CD14-positive monocyte (primary cell): ENCODE results near the gene TCF7. TPM values are rescaled to one million over a fixed set of nuclear protein-coding genes. Genes with fewer than 3 reads are reported as not detected.
A peak's percentile ranks its signal among the peaks of the same experiment; 100 is the strongest.

ENCODE experiments used
- DNase-seq, 3 donors: peaks; one replicate each; pipeline ENCODE4 v3.0.0-alpha.2; 2011 to 2022
- H2AFZ ChIP-seq: 2 replicates; pipeline ENCODE4 v1.6.0; 2012; ENCODE audit warnings: mild to moderate bottlenecking, low read depth, low read length, inconsistent platforms; ENCODE audit not compliant: insufficient read depth, poor library complexity, severe bottlenecking
- H3K27ac ChIP-seq, 2 donors: 1 replicate in 1 of 2; 2 replicates in 1 of 2; pipeline ENCODE4 v1.5.1; 2012 to 2013; ENCODE audit warnings: low read length in 2 of 2, control low read depth in 1 of 2, inconsistent platforms in 1 of 2, low read depth in 1 of 2, mild to moderate bottlenecking in 1 of 2
- H3K27me3 ChIP-seq, 2 donors: one replicate each; pipeline versions ENCODE4 v1.6.0 to v1.6.1; 2011 to 2013; ENCODE audit warnings: low read length in 2 of 2; ENCODE audit not compliant: control insufficient read depth in 2 of 2, insufficient read depth in 2 of 2
- H3K36me3 ChIP-seq, 2 donors: replicated peaks in 1 of 2; 1 replicate in 1 of 2; 2 replicates in 1 of 2; pipeline versions ENCODE4 v1.5.1 to v1.6.1; 2012 to 2013; ENCODE audit warnings: low read length in 2 of 2, control low read depth in 1 of 2, inconsistent platforms in 1 of 2, mild to moderate bottlenecking in 1 of 2; ENCODE audit not compliant: insufficient read depth in 2 of 2, control insufficient read depth in 1 of 2
- H3K4me1 ChIP-seq, 2 donors: 1 replicate in 1 of 2; 2 replicates in 1 of 2; pipeline versions ENCODE4 v1.5.1 to v1.6.1; 2012 to 2013; ENCODE audit warnings: low read length in 2 of 2, control low read depth in 1 of 2, inconsistent platforms in 1 of 2, mild to moderate bottlenecking in 1 of 2, moderate library complexity in 1 of 2; ENCODE audit not compliant: insufficient read depth in 2 of 2, control insufficient read depth in 1 of 2
- H3K4me2 ChIP-seq: replicated peaks from 2 replicates; pipeline ENCODE3; 2012; ENCODE audit warnings: low read length, moderate library complexity, mild to moderate bottlenecking; ENCODE audit not compliant: poor library complexity, severe bottlenecking; ENCODE audit errors: extremely low read depth
- H3K4me3 ChIP-seq, 3 experiments: fragments of 200-600 bp in 1 of 3; sonication (generic) in 1 of 3; replicated peaks in 1 of 3; 1 replicate in 2 of 3; 2 replicates in 1 of 3; pipeline ENCODE4 v1.5.1; 2011 to 2013; ENCODE audit warnings: low read length in 3 of 3, mild to moderate bottlenecking in 3 of 3, control low read depth in 2 of 3, low read depth in 2 of 3, inconsistent platforms in 1 of 3, moderate library complexity in 1 of 3
- H3K79me2 ChIP-seq: 2 replicates; pipeline ENCODE4 v1.6.0; 2012; ENCODE audit warnings: mild to moderate bottlenecking, control low read depth, inconsistent platforms, low read length, moderate library complexity; ENCODE audit not compliant: insufficient read depth
- H3K9ac ChIP-seq: 2 replicates; pipeline ENCODE4 v1.6.0; 2017; ENCODE audit warnings: low read length, mild to moderate bottlenecking; ENCODE audit not compliant: insufficient read depth, poor library complexity, severe bottlenecking
- H3K9me3 ChIP-seq, 2 donors: replicated peaks in 1 of 2; 1 replicate in 1 of 2; 2 replicates in 1 of 2; pipeline versions ENCODE4 v1.5.1 to v1.6.1; 2012 to 2013; ENCODE audit warnings: low read length in 2 of 2, control low read depth in 1 of 2; ENCODE audit not compliant: control insufficient read depth in 1 of 2, insufficient read depth in 1 of 2
- H4K20me1 ChIP-seq: 2 replicates; pipeline ENCODE4 v1.6.0; 2012; ENCODE audit warnings: mild to moderate bottlenecking, low read length, control low read depth, moderate library complexity; ENCODE audit not compliant: insufficient read depth
- H3K27ac Mint-ChIP-seq, 7 donors: one replicate each; pipeline ENCODE4 v1.8.0; 2020; ENCODE audit warnings: mild to moderate bottlenecking in 7 of 7, mixed read lengths in 7 of 7, moderate library complexity in 6 of 7, inconsistent platforms in 2 of 7
- H3K27me3 Mint-ChIP-seq, 3 donors: one replicate each; pipeline ENCODE4 v1.8.0; 2021 to 2022; ENCODE audit warnings: low read depth in 3 of 3, mild to moderate bottlenecking in 3 of 3, mixed read lengths in 3 of 3, moderate library complexity in 3 of 3, inconsistent platforms in 1 of 3
- H3K36me3 Mint-ChIP-seq, 2 donors: one replicate each; pipeline ENCODE4 v1.8.0; 2020; ENCODE audit warnings: mixed read lengths in 2 of 2, inconsistent platforms in 1 of 2, mild to moderate bottlenecking in 1 of 2
- H3K4me1 Mint-ChIP-seq: one replicate; pipeline ENCODE4 v1.8.0; 2020; ENCODE audit warnings: mild to moderate bottlenecking, mixed read lengths
- H3K4me3 Mint-ChIP-seq, 2 donors: one replicate each; pipeline ENCODE4 v1.8.0; 2020; ENCODE audit warnings: mild to moderate bottlenecking in 2 of 2, mixed read lengths in 2 of 2, moderate library complexity in 1 of 2
- H3K9me3 Mint-ChIP-seq, 7 donors: one replicate each; pipeline ENCODE4 v1.8.0; 2020 to 2022; ENCODE audit warnings: mixed read lengths in 7 of 7, mild to moderate bottlenecking in 6 of 7, moderate library complexity in 6 of 7, inconsistent platforms in 2 of 7
- WGBS: methylation state at CpG from one replicate; pipeline ENCODE4 v1.1.5; 2013; ENCODE audit warnings: missing lambda C conversion rate; ENCODE audit not compliant: insufficient coverage; 5-methylcytosine and 5-hydroxymethylcytosine counted together
- intact Hi-C, 2 donors: fragments of 100-400 bp; cut with micrococcal nuclease; formaldehyde crosslinking; loops; one replicate each; pipeline versions ENCODE4 v1.15.0 to v1.15.1; 2023
- polyA plus RNA-seq, 3 donors: library from polyadenylated mRNA; depleted of rRNA in 1 of 3; unstranded in 2 of 3; stranded (reverse) in 1 of 3; fragments of 300-500 nt in 2 of 3; fragments of >200 nt in 1 of 3; fragmentation: Illumina TruSeq in 2 of 3; gene quantifications; 1 replicate in 2 of 3; 2 replicates in 1 of 3; pipeline ENCODE4 v1.2.3, GENCODE V29; 2012 to 2021
- TF ChIP-seq, protein P1 (sequence below): fragments of 200-600 bp; IDR thresholded peaks from one replicate; pipeline ENCODE4 v1.8.0; 2022; ENCODE audit warnings: antibody characterized with exemption, mild to moderate bottlenecking

Gene TCF7
- polyA plus RNA-seq, 3 donors: 0.15 to 0.84 (median 0.83) TPM

DNA sequence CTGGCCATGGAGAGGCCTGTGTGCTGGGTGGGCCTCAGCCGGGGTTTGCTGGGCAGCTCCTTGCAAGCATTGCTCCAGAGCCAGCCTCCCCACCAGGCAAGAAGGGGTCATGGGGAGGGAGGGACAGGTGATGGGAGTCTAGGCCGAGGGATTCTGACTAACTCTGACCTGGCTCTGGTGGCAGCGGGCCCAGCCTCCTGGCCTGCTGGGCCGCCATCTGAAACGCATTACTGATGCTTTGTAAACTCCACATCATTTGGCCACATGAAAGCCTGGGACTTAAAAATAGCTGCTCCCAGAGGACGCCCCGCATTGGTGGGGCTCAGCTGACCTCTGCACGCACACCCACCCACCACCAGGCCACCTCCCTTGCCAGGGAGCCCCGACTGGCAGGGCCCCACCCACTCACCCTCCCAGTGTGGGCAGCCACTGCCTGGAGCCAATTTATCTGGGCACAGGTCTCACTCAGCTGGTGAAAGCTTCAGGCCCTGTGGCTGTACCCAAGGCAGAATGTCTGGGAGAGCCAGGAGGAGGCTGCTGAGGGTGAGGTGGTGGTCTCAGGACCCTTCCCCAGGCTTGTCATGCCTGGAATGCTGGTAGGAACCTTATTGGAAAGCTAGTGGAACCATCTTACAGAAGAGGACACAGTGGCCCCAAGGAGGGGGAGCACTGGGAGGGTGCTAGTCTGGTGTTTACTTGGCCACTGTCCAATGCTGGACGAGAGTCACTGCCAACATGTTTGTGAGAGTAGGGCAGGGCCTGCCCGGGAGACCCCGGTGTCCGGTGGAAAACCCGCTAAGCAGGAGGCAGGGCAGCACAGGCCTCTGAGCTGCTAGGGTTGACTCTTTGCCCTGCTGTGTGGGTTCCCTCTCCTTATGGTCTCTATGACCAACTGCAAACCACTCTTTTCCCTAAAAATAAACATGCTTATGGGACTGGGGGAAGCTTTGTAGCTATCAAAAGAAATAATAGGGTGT is 10.8 kb downstream of the TCF7 start:
- peaks cover 3 to 11% (median 5%) of the 10 kb centered on the region in 3 donors for H3K27me3 Mint-ChIP-seq
- WGBS: 91% methylated on average over 12 of the region's 14 CpGs
- Histone ChIP-seq H4K20me1 (no peaks in the 10 kb centered on the region), H3K4me1 (no peaks in the 10 kb centered on the region), H2AFZ (no peak overlapping the region), H3K79me2 (no peaks in the 10 kb centered on the region), H3K36me3 (no peaks in the 10 kb centered on the region), H3K9me3 (no peaks in the 10 kb centered on the region), H3K9ac (no peak overlapping the region), H3K4me3 (no peak overlapping the region), H3K4me2 (no peak overlapping the region), H3K27ac (no peak overlapping the region), H3K27me3 (no peaks in the 10 kb centered on the region)
- intact Hi-C loops: no loop called here
- DNase-seq: no peak
- peak overlapping the region in 1 of 7 donors; percentile 45 for H3K27ac Mint-ChIP-seq
- no peaks in the 10 kb centered on the region for H3K9me3 Mint-ChIP-seq
- H3K4me3 Mint-ChIP-seq: no peak overlapping the region
- H3K36me3 Mint-ChIP-seq: peaks cover 3 to 7% of the 10 kb centered on the region in 2 donors
- no peaks in the 10 kb centered on the region for H3K4me1 Mint-ChIP-seq
- TF ChIP-seq, protein P1, sequence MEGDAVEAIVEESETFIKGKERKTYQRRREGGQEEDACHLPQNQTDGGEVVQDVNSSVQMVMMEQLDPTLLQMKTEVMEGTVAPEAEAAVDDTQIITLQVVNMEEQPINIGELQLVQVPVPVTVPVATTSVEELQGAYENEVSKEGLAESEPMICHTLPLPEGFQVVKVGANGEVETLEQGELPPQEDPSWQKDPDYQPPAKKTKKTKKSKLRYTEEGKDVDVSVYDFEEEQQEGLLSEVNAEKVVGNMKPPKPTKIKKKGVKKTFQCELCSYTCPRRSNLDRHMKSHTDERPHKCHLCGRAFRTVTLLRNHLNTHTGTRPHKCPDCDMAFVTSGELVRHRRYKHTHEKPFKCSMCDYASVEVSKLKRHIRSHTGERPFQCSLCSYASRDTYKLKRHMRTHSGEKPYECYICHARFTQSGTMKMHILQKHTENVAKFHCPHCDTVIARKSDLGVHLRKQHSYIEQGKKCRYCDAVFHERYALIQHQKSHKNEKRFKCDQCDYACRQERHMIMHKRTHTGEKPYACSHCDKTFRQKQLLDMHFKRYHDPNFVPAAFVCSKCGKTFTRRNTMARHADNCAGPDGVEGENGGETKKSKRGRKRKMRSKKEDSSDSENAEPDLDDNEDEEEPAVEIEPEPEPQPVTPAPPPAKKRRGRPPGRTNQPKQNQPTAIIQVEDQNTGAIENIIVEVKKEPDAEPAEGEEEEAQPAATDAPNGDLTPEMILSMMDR: no peak

DNA sequence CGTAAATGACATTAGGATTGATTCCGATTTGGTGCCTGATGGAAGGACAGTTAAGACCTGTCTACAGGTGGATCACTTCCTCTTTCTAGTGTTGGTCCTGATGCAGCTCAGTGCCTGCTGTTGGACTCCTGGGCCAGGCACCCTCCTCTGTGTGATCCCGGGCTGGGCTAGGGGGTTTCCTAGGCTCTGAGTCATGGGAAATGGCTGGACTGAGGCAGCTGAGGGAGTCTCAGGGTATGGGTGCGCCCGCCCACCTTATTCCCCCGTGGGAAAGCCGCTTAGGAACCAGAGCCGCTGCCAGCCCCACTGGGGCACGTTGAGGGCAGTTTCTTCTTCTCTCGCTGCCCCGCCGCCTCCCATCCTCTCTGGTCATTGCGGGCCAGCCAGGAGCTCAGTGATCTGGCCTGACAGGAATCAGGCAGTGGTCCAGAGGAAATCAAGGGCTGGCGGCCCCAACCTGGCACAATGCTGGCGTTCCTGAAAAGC is 12.9 kb downstream of the TCF7 start:
- Histone ChIP-seq H3K9me3 (no peaks in the 10 kb centered on the region), H3K4me2 (no peak overlapping the region), H3K4me1 (no peaks in the 10 kb centered on the region), H3K36me3 (no peaks in the 10 kb centered on the region), H3K27me3 (no peaks in the 10 kb centered on the region), H2AFZ (no peak overlapping the region), H4K20me1 (no peaks in the 10 kb centered on the region), H3K9ac (no peak overlapping the region), H3K4me3 (no peak overlapping the region), H3K27ac (no peak overlapping the region), H3K79me2 (no peaks in the 10 kb centered on the region)
- no peak overlapping the region for H3K4me3 Mint-ChIP-seq
- no peaks in the 10 kb centered on the region for H3K9me3 Mint-ChIP-seq
- peak in 1 of 3 donors; percentile 55 for DNase-seq
- no peaks in the 10 kb centered on the region for H3K4me1 Mint-ChIP-seq
- peaks cover 3 to 8% (median 3%) of the 10 kb centered on the region in 3 donors for H3K27me3 Mint-ChIP-seq
- no peak overlapping the region for H3K27ac Mint-ChIP-seq
- WGBS: 88% methylated on average over 13 of the region's 15 CpGs
- intact Hi-C loops: no loop called here
- H3K36me3 Mint-ChIP-seq: peaks cover 8 to 12% of the 10 kb centered on the region in 2 donors
- TF ChIP-seq, protein P1: no peak
